GM12891 (cell line): ENCODE results near the gene FREY1.

Experiments used
- DNase-seq: peaks from one replicate; pipeline ENCODE4 v3.0.0; 2011; ENCODE audit warnings: low spot score; ENCODE audit not compliant: insufficient read length
- FAIRE-seq: peaks from 2 replicates; lab custom pipeline; 2011; peaks lifted over from hg19 to GRCh38; lab: Jason Lieb, UNC
- PAX5 ChIP-seq: IDR thresholded peaks from 2 replicates; pipeline ENCODE4 v1.6.1; 2011; ENCODE audit warnings: low read length, moderate library complexity, mild to moderate bottlenecking; ENCODE audit not compliant: insufficient read depth, severe bottlenecking
- POLR2A ChIP-seq: IDR thresholded peaks from 2 replicates; pipeline ENCODE4 v1.6.1; 2011; ENCODE audit warnings: low read depth, low read length, control low read depth
- POLR2AphosphoS5 ChIP-seq: IDR thresholded peaks from 2 replicates; pipeline ENCODE4 v1.6.1; 2011; ENCODE audit warnings: low read depth, low read length, control low read depth
- POU2F2 ChIP-seq: IDR thresholded peaks from 2 replicates; pipeline ENCODE4 v1.6.1; 2011; ENCODE audit warnings: low read depth, mild to moderate bottlenecking, control low read depth, low read length, moderate library complexity
- SPI1 ChIP-seq: IDR thresholded peaks from 2 replicates; pipeline ENCODE4 v1.6.1; 2011; ENCODE audit warnings: low read depth, low read length, control low read depth
- TAF1 ChIP-seq: IDR thresholded peaks from 2 replicates; pipeline ENCODE4 v1.6.1; 2011; ENCODE audit warnings: low read depth, low read length, control low read depth

Gene FREY1

DNA sequence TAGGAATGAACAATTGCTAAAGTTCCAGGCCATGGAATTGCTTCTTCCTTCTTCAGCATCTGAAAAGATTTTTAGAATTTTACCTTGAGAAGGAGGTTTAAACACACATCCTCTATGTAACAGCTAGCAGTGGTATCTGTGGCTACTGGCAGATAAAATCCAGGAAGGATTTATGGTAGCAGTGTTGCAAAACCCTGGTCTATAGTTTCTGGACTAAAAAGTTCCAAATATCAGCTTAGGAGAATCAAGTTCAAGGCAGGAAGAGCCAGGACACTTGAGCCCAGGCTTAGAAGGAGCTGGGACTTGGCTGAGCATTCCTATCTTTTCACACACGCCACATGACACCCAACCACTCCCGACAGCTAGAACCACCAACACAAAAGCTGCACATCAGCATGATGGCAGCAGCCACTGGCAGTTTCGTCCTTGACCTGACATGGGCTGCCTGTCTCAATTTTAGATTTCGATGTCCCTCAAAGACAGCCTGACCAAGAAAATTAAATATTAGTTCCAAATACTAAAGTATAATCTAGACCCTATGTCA, 29.5 kb upstream of the FREY1 start:
- DNase-seq (no peak), FAIRE-seq (no peak)
- TF ChIP-seq TAF1 (no peak), POU2F2 (no peak), POLR2AphosphoS5 (no peak), PAX5 (no peak), POLR2A (no peak), SPI1 (no peak)

DNA sequence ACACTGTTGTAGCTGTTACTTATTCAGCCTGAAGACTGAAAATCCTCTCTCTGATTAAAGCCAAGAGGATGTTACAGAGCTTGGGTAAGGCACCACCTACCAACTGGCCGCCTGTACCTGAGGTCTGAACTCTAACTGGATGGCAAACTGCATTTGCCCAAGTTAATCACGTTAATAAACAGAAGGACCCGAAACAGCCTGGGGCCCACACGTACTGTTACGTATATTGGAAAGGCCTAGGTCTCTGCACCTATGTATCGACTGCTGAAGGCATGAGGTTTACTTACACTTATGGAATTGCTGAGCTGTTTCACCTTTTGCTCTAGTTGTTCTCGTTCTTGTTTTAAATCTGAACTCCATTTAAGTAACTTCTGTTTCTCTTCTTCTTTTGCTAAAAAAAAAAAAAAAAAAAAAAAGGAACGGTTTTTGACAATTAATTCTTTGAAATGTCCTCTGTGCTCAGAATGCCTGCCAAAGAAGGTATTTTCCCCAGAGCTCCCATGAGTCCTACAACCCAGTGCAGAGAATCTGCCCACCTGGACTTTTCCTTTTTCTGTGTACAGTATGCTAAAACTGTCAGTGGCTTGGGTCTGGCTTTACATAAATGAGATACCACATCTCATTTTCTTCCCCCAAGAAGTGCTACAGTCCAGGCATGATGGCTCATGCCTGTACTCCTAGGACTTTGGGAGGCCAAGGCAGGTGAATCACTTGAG, 28.4 kb upstream of the FREY1 start:
- no peak for FAIRE-seq
- TF ChIP-seq SPI1 (no peak), POLR2A (no peak), PAX5 (no peak), POU2F2 (no peak), TAF1 (no peak)
- DNase-seq, result no peak

DNA sequence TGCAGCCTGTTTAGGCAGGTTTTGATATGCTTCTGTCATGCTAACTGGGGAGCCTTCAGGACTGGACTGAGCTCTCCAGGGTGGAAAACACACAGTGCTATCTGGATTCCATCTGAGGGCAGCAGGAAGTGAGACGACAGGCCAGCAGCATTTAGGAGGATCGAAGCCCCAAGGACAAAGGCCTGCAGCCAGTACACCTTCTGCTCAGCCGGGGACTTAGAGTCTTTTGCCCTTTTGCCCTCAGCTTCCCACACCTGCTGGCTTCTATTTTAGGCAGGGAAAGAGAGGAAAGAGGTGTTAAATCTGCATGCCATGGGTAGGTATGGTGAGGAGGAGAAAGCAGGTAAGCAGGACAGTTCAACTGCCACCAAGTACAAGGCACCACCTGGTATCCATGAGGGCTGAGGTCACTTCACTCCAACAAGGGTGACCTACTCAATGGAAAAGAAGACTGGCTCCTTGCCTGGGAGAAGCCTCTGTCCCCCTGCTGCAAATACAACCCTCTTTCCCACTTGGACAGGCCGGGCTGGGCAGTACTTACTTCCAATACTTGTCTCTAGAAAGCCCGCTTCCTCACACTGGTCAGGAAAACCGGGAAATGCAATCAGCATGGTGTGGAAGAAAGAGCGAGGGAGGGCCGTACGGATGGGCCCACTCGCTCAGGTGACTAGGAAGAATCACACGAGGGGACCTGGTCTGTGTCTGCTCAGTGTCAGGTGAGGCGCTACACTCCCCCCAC, 27.7 kb upstream of the FREY1 start:
- TF ChIP-seq POLR2A (no peak), PAX5 (no peak), POU2F2 (no peak), SPI1 (no peak), POLR2AphosphoS5 (no peak), TAF1 (no peak)
- FAIRE-seq (no peak), DNase-seq (no peak)

DNA sequence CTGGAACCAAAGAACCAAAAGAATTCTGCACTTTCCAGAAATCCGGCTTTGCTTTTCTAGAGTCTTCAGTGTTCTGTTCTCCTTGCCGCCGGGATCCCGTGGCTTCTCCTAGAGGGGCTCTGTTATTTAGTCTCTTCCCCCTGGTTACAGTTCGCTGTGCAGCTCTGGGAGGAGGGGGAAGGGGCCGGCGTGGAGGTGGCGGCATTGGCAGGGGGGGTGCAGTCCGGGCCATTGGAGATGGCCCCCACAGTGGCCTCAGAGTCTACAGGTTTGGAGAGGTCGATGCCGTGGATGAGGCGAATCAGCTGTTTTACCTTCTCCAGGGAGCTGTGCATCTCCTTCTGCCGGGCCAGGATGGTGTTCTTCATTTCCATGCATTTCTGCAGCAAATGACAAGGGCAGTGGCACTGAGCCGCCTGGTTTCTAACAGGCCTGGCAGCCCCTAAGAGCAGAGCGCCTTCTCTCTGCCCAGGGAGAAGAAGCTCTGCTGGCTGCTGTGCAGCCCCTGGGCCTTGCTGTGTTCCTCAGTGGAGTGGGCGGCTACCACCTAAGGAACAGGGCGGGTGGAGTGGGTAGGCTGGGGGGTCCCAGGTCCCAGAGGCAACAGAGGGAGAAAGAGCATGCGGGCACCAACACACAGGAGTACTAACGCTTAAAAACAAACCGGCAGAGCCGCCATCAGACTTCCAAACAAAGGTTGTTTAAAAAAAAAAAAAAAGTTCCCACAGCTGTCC, 26.9 kb upstream of the FREY1 start:
- DNase-seq (no peak), FAIRE-seq (no peak)
- TF ChIP-seq SPI1, result no peak
- TF ChIP-seq POLR2AphosphoS5, result no peak
- TF ChIP-seq TAF1, result no peak
- TF ChIP-seq POU2F2, result no peak
- no peak for TF ChIP-seq PAX5
- TF ChIP-seq POLR2A, result no peak

DNA sequence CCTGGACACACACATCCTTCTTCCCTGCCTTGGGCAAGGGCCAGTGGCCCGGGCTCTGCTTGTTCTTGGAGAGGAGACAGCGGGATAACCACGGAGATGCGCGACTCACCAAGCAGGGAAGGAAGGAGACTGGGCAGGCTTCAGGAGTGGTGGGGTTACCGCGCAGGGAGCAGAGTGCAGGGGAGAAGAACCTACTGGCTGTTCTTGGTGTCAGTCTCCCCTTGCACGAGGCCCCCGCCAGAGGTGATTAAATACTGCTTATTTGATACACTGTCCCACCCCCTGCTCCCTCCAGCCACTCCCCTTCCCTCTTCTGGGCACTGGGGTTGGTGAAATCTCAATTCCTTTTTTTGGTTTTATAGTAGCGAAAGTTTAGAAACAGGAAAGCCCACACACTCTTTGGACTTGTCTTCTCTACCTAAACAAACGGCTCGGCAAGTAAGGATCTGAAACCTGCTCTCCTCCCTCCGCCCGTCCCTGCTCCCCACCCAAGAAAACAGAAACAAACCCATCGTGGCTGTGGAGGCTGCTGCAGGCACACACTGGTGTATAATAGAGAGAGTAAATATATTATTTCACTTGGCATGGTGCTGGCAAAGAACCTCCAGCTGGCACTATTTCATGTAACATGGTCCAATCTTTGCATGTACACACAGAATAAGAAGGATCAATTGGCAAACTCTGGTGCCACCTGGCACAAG, 26.2 kb upstream of the FREY1 start:
- DNase-seq (no peak), FAIRE-seq (peak; percentile 76)
- TF ChIP-seq SPI1 (peak; percentile 91), PAX5 (no peak)

DNA sequence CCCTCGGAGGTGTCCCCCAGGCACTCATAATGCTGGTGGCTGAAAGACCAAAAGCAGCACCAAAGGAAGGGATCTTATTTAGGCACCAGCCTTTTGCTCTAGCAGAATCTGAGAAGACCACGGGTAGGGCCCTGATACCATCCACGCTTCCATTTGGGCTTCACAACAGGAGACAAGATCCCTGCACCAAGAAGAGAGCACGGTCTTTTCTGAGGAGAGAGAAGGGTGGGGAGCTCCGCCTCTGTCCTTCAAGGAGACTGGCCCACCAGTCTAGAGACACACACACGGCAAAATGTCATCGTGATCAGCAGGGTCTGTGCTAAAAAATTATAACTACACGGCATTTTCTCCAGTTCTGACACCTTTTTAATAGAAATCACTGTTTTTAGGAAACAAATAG, 25.1 kb upstream of the FREY1 start:
- DNase-seq, result no peak
- TF ChIP-seq SPI1 (no peak), TAF1 (no peak), PAX5 (no peak), POLR2AphosphoS5 (no peak), POLR2A (no peak), POU2F2 (no peak)
- no peak for FAIRE-seq

DNA sequence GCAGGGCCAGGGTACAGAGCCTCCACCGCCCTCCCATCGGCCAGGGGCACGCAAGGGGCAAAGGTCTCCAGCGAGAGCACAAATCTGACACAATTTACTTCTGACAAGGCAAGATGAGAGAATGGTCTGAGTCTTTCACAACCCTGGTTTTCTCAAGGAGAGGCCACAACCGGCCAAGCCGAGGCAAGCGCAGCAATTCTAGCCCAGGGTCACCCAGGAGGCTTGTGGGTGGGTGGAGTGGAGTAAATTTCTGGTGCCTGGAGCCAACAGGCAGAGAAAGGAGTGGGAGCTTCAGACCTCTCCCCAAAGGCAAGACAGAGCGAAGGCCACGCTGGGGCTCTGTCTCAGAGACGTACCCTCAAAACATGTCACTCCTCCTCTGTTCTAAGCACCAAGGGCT, 24.7 kb upstream of the FREY1 start:
- FAIRE-seq (no peak), DNase-seq (no peak)
- TF ChIP-seq SPI1, result no peak
- TF ChIP-seq POLR2A, result no peak
- no peak for TF ChIP-seq POU2F2
- no peak for TF ChIP-seq TAF1
- no peak for TF ChIP-seq PAX5
- TF ChIP-seq POLR2AphosphoS5, result no peak

DNA sequence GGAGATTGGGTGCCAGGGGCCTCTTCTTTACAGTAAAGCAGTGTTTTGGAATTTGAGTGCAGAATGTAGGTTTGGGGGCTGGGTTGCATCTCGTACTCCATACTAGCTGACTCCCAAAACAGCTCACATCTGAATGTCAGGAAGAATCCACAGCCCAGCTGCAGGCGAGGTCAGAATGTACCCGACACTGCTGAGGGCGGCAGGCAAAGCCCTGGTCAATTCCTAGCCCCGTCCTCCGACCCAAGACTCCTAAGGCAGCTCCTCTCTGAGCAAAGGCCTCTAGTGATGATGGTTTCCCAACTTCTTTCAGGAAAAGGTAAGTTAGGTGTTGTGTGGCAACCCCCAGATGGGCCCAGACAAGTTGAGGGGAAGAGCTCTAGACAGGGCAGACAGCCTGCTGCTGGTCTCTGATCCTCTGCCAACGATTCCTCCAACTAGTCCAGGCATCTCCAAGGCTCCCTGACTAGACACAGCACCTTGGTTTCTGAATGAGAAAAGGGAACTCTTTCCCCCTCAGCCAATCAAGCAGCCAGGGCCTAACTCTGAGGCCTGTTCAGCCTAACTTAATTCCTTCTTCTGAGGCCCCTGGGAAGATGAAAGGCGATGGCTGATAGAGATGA, 24.0 kb upstream of the FREY1 start:
- TF ChIP-seq SPI1 (0 out of 2 replicates have a peak, but pooled peaks have one; percentile 14), POLR2A (no peak)

More for the DNA sequence above, 24.0 kb upstream of the FREY1 start:
- FAIRE-seq, result peak; percentile 13
- no peak for DNase-seq
